ENCODE measurements around the gene MSL1.

- TF ChIP-seq EZH2 (IDR thresholded peaks at IDR 0.05; ENCODE audit: low read length, missing control alignments) = no peak
- TF ChIP-seq CTCF (conservative IDR thresholded peaks at IDR 0.05 in 1 of 2, IDR thresholded peaks at IDR 0.05 in 1 of 2; ENCODE audit: low read depth in 1 of 2, low read length in 2 of 2) = no peak
Observed at GRCh38 chr17:40121181-40122135, at the start of gene MSL1.
